Measurements from ENCODE around the gene RAE1.

Gene RAE1

GRCh38 chr20:57329608-57330221 is 21.3 kb upstream of the RAE1 start, which contains the start of gene SPO11:
TSS of gene SPO11 (plus strand) at chr20:57329803. CDS start at chr20:57329868, 65 bp downstream.
- in situ Hi-C loops (cut with HindIII; ENCODE audit: low pct_ligation_motif_present, low sequenced_read_pairs) = loop anchor here (25.0 kb wide), 1 partner anchor 242 kb away; no protein-coding TSS in a partner anchor
- Histone ChIP-seq H3K4me3 (ENCODE audit: low read depth, low read length) (no peak within 1 kb of the TSS), H3K27me3 (replicated peaks) (peaks cover 18% of the 10 kb centered on the region), H3K36me3 (replicated peaks) (no peaks in the 10 kb centered on the region), H3K27ac (no peak within 1 kb of the TSS)
- no peak for DNase-seq
- TF ChIP-seq CTCF (IDR thresholded peaks at IDR 0.05; ENCODE audit: low read depth, low read length, missing control alignments) = peak; percentile 21

- H3K27me3 ChIP-seq (replicated peaks) = peaks cover 18% of the 10 kb centered on the region
- H3K27ac ChIP-seq = no peak overlapping the region
Measured at GRCh38 chr20:57330998-57331397, 20.1 kb upstream of the RAE1 start.

GRCh38 chr20:57332105-57333089 is 18.7 kb upstream of the RAE1 start:
- in situ Hi-C loops (cut with HindIII; ENCODE audit: low pct_ligation_motif_present, low sequenced_read_pairs) = loop anchor here (25.0 kb wide), 1 partner anchor 245 kb away; no protein-coding TSS in a partner anchor
- Histone ChIP-seq H3K27me3 (replicated peaks) (peaks cover 17% of the 10 kb centered on the region), H3K4me3 (ENCODE audit: low read depth, low read length) (no peak overlapping the region), H3K36me3 (replicated peaks) (no peaks in the 10 kb centered on the region), H3K27ac (no peak overlapping the region)
- TF ChIP-seq CTCF (IDR thresholded peaks at IDR 0.05; ENCODE audit: low read depth, low read length, missing control alignments) = no peak
- DNase-seq = no peak

More at GRCh38 chr20:57330998-57331397, 20.1 kb upstream of the RAE1 start:
- H3K4me3 ChIP-seq (ENCODE audit: low read depth, low read length) = no peak overlapping the region
- in situ Hi-C loops (cut with HindIII; ENCODE audit: low pct_ligation_motif_present, low sequenced_read_pairs) = loop anchor here (25.0 kb wide), 1 partner anchor 244 kb away; no protein-coding TSS in a partner anchor
- no peaks in the 10 kb centered on the region for H3K36me3 ChIP-seq (replicated peaks)
- no peak for TF ChIP-seq CTCF (IDR thresholded peaks at IDR 0.05; ENCODE audit: low read depth, low read length, missing control alignments)
- no peak for DNase-seq

DNA sequence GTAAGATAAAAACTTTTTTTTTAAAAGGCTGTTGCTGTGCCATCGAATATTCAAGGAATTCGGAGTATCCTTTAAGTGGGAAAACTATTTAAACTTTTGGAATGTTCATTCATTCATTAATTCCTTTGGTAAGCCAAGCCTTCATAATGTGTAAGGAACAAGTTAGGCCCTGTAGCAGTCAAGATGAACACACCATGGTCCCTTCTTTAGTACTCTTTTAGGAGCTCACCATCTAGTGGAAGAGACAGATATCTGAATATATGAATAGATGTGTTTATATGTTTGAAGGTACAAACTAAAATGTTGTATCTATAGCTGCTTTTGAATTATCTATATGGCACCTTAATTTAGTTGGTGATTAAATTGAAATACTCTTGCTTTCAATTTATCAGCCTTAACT is 15.7 kb upstream of the RAE1 start:
- Histone ChIP-seq H3K4me3 (ENCODE audit: low read depth, low read length) (no peak overlapping the region), H3K27ac (no peak overlapping the region), H3K27me3 (replicated peaks) (peaks cover 10% of the 10 kb centered on the region), H3K36me3 (replicated peaks) (no peaks in the 10 kb centered on the region)
- in situ Hi-C loops (cut with HindIII; ENCODE audit: low pct_ligation_motif_present, low sequenced_read_pairs) = loop anchor here (25.0 kb wide), 1 partner anchor 248 kb away; no protein-coding TSS in a partner anchor
- DNase-seq = no peak
- no peak for TF ChIP-seq CTCF (IDR thresholded peaks at IDR 0.05; ENCODE audit: low read depth, low read length, missing control alignments)

GRCh38 chr20:57341663-57342062 is 9.4 kb upstream of the RAE1 start:
- no peak for TF ChIP-seq CTCF (IDR thresholded peaks at IDR 0.05; ENCODE audit: low read depth, low read length, missing control alignments)
- H3K27ac ChIP-seq = no peak overlapping the region
- H3K36me3 ChIP-seq (replicated peaks) = no peaks in the 10 kb centered on the region
- no peak overlapping the region for H3K4me3 ChIP-seq (ENCODE audit: low read depth, low read length)
- in situ Hi-C loops (cut with HindIII; ENCODE audit: low pct_ligation_motif_present, low sequenced_read_pairs) = loop anchor here (25.0 kb wide), 1 partner anchor 254 kb away; no protein-coding TSS in a partner anchor
- DNase-seq = no peak
- peaks cover 2% of the 10 kb centered on the region for H3K27me3 ChIP-seq (replicated peaks)
